ENCODE results near the gene PPP1R14C. TPM values are rescaled to one million over a fixed set of nuclear protein-coding genes. Genes with fewer than 3 reads are reported as not detected.

The PPP1R14C gene
- total RNA-seq, 1 experiment from 2014 or later: 0.20 TPM

DNA sequence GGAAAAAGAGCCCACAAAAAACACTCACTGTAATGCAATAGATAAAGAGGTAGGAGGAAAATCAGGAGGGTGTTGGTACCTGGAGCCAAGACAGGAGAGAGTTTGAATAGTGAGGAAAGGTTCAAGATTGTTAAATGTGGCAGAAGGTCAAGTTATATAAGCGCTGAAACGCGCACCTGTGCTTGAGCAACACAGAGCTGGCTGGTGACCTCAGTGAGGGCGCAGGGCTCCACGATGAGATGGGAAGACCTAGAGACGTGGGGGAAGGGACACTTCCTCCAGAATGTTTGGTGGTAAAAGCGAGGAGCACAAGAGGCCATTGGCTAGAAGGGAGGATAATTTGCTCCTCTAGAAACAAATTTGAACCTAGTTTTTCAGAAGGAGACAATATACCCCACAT, 4.2 kb upstream of the PPP1R14C start:
- DNase-seq (ENCODE audit: low spot score): no peak

DNA sequence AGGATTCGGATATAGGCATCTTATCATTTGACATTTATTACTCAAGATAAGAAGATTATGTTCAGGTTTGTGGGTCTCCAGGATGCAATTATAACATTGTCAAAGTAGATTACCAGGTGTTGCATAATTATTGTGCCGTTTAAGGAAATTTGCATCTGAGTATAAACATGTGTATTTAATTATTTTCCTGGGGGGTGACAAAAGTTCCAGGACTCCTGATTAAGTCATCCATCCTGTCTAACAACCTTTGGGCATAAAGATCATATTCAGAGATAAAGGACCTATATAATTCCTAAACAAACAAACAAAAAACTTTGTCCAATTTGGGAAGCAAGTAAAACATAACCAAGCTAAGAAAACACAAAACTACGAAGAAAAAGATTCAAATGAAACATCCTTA, 3.3 kb upstream of the PPP1R14C start:
- DNase-seq (ENCODE audit: low spot score): no peak

DNA sequence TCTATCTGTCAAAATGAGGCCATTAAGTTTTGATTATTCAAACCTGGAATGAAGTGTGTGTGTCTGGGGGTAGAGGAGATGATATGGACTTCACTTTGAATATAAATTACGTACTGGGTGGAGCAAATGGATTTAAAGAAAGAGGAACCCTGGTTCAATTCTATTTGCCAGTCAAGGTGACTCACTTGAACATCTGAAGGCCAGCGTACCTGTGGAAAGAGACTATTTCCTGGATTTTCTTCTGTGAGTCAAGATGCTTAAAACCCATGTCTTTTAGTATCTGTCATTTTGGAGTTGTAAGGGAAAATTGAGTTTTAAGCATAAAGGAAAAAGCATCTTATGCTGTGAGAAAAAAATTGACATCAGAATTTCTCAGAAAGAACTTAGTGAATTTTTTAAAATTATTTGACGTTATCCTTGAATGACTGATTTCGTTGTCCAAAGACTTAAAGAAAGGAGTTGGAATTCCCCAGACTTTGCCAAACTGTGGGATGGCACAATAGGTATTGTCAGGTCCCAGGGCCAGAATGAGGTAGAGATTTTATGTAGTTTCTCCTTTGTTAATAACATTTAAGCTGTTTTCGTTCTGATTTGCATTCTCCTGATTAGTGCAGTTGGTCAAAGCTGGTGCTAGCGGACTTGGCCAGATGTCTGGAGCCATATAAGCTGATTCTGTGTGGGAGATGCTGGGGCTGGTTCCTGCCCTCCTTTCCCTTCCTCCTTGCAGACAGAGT, 2.4 kb upstream of the PPP1R14C start:
- DNase-seq (ENCODE audit: low spot score): no peak

DNA sequence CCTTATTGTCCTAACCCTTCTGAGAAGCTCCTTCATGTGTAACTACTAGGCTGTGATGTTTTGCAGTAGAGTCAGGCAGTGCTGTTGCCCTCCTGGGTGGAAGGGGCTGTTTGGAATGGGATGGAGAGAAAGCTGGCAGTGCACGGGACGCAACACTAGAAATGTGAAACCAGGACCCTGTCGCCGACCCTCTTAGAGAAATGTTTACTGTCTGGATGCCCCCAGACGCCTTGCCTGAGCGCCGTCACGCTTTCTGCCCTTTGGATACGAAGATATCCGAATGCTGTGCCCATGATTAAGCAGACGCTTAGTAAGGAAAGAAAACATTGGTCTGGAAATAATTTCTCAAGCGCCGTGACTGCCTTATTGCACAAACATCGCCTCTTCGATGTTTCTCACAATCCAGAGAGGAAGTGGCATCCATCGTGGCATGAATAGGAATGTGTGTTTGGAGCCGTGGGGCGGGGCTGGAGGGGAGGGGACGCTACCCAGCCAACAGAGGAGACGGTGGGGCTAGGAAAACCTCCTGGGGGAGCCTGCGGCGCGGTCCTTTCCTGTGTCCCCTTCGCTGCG, 661 bp upstream of the PPP1R14C start:
- DNase-seq (ENCODE audit: low spot score): no peak

DNA sequence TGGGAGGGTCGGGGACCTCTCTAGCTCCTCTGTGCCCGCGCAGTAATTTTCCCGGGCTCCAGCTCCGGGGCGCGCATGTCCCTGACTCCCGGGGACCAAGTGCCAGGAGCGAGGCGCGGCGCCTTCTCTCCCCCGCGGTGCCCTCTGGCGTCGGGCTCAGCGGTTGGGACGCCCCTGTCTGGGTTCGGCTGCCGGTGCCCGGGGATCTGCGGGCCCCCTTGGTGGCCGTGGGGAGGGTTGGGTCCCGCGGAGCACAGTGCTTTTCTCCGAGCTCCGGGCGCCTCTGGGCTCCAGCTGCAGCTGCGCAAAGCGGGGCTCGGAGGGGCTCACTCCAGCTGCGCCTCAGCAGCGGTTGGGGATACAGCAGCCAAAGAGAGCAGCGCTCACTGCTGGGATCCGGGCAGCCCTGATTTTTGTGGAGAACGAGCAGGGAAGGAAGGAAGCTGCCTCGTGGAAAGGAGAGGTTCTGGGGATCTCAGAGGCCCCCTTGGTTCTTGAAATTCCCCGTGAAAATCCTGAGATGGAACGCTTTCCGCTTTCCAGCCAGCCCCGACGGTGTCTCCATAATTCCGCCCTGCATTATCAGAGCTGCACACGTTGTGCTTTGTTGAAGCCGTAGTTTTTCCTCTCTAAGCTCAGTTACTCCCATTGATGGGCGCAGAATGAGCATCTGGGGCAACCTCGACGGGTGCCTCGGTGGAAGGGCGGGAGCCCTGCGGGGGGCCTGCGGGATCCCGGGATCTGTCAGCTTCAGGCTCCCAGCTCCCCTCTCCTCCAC, 861 bp downstream of the PPP1R14C start:
- DNase-seq (ENCODE audit: low spot score): no peak

DNA sequence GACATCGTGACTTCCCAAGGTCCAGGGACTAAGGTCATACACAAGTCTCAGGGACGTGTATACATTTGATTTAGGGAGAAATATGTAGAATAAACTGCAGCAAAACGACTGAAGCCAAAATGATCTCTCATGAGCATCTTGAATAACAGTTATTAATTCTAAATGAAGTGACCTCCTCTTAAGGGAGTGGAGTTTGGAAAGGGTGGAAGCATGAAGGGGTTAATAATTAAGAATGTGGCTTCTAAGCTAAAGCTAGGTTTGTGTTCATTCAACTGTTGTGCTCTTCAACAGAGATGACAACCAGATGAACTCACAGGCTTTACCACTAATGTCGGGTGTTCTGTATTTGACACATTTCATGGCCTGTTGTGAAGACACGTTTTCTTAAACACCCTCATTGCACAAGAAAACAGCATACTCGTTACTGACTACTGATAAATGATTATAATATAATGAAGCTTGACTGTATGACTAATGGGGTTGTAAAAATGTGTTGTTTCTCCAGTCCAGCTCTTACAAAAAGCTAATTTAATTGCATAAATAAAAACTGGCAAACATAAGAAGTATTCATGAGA, 1.5 kb downstream of the PPP1R14C start:
- no peak for DNase-seq (ENCODE audit: low spot score)

DNA sequence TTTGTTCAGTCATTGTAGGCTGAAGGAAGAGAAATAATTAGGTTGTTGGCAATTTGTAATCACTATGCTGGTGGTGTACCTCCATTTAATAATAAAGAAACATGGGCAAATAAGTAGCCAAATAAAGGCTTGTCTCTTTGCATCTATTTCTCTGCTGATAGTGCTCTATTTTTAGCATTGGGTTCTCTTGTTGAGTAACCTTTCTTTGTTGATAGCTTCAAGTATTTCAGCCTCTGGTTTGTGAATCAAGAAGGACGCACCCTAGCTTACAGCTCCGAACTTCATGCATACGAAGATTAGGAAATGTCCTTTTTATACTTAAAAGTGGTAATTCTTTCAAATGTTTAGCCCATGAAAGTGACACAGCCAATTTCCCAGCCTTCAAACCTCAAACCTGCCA, 2.6 kb downstream of the PPP1R14C start:
- no peak for DNase-seq (ENCODE audit: low spot score)

DNA sequence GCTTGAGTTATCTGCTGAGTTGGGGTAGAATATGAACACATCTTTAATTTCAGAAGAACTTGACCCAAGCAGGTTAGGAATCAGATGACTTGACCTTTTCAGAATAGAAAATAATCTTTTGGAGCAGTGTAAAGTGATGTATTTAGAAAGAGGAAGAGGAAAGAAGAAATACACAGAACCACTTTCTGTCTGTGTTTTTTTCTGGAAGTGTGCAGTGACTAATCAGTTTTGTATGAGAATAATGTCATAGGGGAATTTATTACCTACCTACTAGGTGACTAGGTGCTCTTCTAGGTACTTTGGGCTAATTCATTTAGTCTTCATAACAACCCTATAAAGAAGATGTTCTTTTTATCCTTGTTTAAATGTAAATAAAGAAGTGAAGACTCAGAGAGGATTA, 3.0 kb downstream of the PPP1R14C start:
- no peak for DNase-seq (ENCODE audit: low spot score)

DNA sequence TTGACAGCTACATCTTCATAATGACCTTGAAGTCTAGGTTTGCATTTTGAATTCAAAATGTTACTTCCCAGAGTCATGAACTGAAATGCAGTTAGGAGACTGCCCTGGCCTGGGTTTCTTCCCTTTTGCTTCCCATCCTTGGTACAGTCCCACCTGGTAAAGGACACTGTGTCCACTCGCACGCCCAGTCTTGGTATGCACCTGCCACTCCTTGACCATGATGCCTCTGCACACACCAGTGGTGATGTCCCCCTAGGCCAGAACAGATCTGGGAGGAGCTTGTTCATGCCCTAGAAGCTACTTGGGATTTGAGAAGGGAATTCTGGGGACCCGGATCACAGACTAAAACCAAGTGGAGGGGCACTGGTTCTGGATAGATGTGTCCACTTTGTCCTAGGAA, 3.6 kb downstream of the PPP1R14C start:
- DNase-seq (ENCODE audit: low spot score): no peak

DNA sequence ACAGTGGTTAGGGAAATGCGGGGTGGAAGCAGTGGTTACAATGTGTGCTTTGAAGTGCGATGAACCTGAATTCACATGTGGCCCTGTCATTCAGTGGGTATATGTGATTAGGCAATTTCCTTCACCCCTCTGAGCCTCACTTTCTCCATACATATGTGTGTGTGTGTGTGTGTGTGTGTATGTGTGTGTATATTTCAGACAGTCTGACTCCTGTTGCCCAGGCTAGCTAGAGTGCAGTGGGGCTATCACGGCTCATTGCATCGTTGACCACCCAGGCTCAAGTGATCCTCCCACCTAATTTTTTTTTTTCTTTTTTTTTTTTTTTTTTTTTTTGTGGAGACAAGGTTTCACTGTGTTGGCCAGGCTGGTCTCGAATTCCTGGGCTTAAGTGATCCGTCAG, 6.3 kb downstream of the PPP1R14C start:
- no peak for DNase-seq (ENCODE audit: low spot score)

DNA sequence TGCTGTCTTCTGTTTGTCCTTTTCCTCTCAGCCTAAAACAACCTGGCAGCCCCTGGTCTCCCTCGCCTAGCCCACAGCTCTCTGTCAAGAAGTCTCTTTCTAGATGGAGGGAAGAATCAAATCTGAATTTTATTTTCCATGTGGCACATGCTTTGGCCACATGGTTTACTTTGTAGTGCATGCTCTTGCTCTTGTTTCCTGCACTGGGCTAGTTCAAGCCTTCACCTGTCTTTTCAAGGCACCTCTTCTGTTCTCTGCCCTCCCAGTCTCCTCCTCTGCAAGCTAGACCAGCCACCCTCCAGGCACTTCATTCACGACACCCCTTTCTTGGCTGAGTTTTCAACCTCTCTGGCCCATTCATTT, 7.6 kb downstream of the PPP1R14C start:
- no peak for DNase-seq (ENCODE audit: low spot score)

DNA sequence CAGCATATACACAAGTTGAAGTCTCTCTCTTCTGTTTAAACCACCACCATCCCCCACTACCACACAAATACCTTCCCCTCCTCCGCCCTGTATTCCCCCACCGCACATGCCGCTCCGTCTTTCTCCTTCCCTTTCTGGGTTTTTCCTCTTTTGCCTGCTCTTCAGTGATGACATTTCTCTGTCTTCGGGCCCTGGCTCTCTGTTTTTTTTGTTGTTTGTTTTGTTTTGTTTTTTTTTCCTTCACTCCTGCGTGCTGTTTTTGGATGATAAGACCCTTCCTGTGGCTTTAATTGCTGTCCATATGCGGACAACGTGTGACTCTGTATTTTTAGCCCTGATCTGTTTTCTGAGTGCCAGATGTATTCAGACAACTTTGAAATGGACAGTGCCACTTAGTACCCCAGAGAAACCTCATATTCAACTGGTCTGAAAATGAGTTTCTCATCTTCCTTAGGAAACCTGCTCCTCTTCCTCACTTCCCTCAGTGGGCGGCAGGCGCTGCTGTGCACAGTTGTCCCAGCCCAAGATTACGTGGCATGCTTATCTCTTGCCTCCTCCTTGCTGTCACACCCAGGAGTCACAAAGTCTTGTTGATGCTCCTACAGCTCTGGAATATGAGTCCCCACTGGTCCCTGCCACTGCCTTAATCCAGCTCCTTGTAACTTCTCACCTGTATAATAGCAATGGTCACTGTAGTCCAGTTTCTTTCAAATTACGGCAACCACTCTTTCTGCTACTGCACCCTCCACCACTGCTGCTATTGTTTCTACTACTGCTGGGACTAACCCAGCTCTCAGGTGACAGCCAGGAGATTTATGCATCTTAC, 8.2 kb downstream of the PPP1R14C start:
- no peak for DNase-seq (ENCODE audit: low spot score)

DNA sequence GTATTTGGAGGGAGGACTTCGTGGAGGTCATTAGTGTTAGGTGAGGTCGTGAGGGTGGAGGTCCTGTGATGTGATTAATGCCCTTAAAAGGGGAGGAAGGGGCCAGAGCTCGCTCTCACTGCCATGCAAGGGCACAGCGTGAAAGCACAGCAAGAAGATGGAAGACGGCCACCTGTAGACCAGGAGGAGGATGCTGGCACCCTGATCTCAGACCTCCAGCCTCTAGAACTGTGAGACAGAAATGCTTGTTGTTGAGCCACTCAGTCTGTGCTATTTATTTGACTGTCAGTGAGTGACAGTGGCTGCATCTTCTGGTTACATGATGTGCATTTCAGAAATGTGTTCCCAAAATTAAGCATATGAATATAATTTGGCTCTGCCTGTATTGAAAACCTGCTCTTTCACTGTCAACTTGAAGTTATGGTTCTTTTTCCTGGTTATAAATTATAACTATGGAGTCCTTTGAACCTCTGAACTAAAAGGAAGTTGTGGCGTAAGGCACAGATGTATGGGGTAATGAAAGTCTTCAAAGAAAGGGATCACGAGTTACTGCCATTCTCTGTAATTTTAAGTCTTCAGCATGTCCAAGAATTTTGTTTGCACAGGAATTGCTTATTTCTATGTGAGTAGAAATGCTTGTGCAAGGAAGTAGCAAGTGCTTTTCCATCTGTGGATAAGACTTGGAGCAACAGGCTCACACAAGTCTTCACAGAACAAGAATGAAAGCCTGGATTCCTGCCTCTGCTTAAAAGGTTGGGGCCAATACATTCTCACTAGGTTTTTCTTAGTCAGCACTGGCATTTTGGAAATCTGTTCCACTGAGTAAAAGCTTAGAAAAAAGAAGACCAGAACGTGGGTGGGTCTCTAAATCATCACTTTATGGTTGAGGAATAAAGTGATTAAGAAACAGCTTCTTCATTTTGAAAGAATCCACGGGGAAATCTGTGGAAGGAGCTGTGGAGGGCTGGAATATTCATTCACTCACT, 10.3 kb downstream of the PPP1R14C start:
- no peak for DNase-seq (ENCODE audit: low spot score)

DNA sequence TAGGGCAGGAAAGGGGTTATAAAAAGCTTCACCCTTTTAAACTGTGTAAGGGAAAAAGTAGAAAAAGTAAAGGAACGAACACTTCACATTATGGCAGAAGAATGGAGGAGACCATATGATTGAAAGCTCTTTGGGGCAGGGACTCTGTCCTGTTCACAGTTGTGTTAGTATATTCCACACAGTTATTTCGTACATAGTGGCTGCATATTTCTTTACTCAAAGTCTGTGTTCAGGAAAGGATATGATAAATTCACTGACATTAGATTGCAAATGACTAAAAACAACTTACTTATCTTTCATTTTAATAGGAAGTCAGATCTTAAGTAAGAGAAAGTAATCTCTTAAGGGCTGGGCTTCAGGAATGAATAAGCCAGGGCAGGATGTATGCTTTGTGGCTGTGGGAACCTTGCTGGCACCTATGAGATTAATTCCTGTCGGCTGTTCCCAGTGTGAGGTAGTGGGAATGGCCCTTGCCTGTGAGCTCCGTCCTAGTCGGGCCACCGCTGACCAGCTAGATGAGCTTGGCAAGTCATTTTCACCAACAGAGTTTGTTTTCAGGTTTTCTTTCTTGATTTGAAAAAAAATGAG, 11.2 kb downstream of the PPP1R14C start:
- no peak for DNase-seq (ENCODE audit: low spot score)

DNA sequence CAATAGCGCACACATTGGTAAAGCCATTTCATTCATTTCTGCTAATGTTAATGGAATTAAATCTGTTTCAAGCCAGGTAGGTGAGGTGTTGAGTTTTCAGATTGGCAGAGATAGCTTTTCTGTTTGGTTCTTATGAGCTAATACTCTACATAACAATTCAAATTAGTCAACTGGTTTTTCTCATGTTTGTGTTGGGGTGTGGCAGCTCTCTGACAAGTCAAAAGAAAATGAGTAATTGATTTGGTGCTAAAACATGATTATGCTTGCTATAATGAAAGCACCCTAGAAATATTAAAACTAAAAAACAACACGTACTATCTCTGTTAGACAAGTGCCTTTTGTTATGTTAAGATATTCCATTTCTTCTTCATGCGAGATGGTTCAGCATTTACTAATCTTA, 13.6 kb downstream of the PPP1R14C start:
- DNase-seq (ENCODE audit: low spot score): no peak

DNA sequence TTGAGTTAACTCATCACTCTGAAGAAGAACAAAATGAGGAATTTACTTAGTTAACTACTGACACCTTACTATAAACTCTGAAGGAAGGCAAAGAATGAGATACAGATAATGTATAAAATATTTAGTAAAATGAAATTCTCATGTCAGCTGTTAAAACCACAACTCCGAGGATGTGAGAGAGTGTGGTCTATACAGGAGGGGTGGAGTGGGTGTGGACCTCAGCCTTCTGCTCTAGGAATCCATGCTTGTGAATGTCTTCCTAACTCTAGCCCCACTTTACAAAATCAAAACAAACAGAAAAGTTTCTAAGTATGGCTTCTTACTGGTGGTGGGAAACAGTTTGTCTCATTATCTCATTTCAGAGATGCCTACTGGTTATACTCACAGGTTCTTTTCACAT, 14.2 kb downstream of the PPP1R14C start:
- no peak for DNase-seq (ENCODE audit: low spot score)

DNA sequence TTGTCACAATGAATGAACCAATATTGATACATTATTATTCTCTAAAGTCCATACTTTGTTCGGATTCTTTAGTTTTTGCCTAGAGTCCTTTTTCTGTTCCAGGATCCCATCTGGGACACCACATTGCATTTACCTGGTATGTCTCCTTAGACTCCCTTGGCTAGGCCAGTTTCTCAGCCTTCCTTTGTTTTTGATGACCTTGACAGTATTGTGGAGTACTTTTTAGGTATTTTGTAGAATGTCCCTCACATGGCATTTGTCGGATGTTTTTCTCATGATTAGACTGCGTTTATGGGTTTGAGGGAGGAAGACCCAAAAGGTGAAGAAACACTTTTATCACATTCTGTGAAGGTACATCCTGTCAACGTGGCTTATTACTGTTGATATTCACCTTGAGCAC, 16.9 kb downstream of the PPP1R14C start:
- DNase-seq (ENCODE audit: low spot score): no peak

DNA sequence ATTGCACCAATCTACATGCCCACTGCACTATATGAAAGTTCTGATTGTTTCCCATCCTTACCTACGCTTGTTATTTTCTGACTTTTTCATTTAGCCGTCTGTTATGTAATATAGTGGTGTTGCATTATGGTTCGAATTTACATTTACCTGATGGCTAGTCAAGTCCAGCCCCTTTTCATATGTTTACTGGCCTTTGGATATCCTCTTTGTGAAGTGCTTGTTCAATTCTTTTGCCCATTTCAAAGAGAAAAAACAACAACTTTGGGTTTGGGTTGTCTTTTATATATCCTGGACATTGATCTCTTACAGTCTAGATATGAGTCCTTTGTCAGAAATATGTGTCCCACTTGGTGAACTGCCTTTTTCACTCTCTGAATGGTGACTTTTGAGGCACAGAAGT, 21.1 kb downstream of the PPP1R14C start:
- DNase-seq (ENCODE audit: low spot score): no peak

DNA sequence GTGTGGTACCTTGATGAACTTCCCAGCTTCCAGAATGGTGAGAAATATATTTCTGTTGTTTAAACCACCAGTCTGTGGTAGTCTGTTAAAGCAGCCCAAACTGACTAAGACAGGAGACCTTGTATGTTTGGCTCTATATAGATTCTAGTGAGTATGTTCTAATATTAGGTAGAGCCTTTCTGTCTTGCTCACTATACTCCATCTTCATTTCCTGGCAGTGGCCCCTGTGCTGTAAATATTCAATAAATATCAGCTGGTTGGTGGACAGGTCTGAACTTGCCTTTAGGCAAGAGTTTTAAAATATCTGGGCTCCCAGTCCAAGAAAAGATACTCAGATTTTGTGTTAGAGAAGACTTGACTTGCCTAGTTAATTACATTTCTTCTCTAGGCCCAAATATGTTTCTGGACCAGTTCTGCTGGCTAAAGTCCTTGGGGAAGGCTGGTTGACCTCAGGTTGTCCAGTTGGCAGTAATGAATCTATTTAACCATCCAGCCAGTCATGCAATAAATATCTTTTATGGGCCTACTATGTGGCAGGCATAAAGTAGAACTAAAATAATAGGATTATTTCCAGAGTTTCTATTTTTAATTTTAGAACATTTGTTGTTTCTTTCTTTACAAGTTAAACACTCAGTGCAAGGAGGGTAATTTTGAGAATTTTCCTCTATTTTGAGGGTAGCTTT, 22.3 kb downstream of the PPP1R14C start:
- DNase-seq (ENCODE audit: low spot score): no peak

DNA sequence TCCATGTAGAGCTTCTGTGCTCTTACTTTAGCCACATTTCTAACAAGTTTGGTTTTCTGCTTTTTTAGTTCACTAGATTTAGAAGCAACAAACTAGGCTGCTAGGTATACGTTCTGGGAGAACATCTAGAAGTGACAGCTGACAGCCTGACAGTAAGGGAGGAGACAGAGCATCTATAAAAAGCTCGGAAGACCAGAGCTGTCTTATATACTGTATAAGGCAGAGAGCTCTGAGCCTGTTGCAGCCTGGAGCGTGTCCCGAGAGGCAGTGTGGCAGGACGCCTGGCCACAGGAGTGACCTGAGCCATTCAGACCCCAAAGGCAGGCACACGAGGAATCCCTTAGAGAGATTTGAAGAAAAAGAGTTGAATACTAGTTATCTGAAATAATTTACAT, 24.6 kb downstream of the PPP1R14C start:
- DNase-seq (ENCODE audit: low spot score): no peak

Measured in HT-29 (cell line).